Measurements from ENCODE around the gene CEP170B.

The CEP170B gene

DNA sequence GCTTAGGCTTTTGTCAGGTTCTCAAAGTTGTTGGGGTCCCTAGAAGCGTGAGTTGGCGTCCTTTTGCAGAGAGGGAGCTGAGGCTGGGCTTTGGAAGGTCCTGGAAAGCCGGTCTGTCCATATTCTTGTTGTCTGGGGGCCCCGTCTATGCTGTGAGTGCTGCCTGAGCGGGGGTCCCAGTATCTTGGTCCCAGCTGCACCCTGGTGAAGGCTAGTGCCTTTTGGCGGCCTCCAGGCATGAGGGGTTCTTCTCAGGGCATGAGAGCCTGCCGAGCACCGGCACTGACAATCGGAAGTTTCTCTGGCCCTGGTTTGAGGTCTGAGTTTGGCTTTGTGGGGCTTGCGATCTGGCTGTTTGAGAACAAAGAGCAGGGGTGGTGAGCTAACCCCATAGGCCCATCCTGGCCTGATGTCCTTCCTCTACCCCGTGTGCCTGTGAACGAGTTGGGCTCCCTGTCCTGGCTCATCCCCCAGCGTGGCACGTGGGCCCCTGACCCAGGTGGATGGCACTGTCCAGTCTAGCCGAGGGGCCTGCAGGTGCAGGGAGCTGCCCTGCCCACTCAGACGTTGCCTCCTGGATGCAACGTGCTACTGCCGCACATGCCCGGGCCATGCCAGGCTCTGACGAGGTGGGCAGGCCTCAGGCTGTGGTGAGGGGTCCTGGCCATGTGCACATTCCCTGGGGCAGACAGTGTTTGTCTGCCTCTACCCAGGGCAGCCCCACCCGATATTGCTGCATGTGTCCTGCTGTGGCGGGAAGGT, 3.9 kb downstream of the CEP170B start:
- Histone ChIP-seq H3K27me3 (ENCODE audit: control insufficient read depth, insufficient read depth, low read length) (peaks cover 5% of the 10 kb centered on the region; the same call in 1 of the 2 replicates), H3K36me3 (ENCODE audit: control insufficient read depth, insufficient read depth, low read length) (no peaks in the 10 kb centered on the region), H3K9me3 (ENCODE audit: control insufficient read depth, insufficient read depth, low read length) (no peaks in the 10 kb centered on the region), H3K27ac (ENCODE audit: low read depth, low read length) (no peak overlapping the region), H3K9ac (ENCODE audit: low read depth, low read length) (no peak overlapping the region), H3K4me3 (ENCODE audit: low read depth, low read length) (no peak overlapping the region), H3K4me1 (ENCODE audit: control insufficient read depth, insufficient read depth, low read length) (peaks cover 6% of the 10 kb centered on the region; the same call in 1 of the 2 replicates)

DNA sequence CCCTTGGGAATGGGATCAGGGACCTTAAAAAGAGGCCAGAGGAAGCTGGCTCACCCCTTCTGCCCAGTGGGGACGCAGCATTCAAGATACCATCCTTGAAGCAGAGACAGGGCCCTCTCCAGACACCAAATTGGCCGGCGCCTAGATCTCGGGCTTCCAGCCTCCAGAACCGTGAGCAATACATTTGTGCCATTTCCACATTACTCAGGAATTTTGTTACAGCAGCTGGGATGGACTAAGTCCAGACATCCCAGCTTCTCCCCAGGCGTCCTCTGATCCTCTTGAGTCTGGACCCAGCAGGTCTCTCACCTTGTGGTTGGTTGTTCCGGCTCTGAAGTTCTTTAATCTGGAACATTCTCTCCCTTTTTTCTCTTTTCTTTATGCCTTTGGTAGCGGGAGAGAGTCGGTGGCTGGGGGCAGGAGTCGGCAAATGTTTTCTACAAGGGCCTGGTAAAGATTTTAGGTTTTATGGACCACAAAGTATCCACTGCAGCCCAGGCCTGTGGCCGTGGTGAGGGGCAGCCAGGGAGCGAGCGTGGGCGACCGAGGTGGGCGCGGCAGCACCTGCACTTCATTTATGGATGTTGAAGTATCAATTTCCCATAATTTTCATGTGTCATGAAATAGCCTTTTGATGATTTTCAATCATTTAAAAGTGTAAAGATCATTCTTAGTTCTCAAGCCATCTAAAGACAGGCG, 4.8 kb downstream of the CEP170B start:
- peaks cover 6% of the 10 kb centered on the region; the same call in 1 of the 2 replicates for H3K4me1 ChIP-seq (ENCODE audit: control insufficient read depth, insufficient read depth, low read length)
- H3K27ac ChIP-seq (ENCODE audit: low read depth, low read length): no peak overlapping the region
- H3K4me3 ChIP-seq (ENCODE audit: low read depth, low read length): no peak overlapping the region
- H3K9ac ChIP-seq (ENCODE audit: low read depth, low read length): no peak overlapping the region
- H3K9me3 ChIP-seq (ENCODE audit: control insufficient read depth, insufficient read depth, low read length): no peaks in the 10 kb centered on the region
- H3K27me3 ChIP-seq (ENCODE audit: control insufficient read depth, insufficient read depth, low read length): peaks cover 5% of the 10 kb centered on the region; the same call in 1 of the 2 replicates
- no peaks in the 10 kb centered on the region for H3K36me3 ChIP-seq (ENCODE audit: control insufficient read depth, insufficient read depth, low read length)

DNA sequence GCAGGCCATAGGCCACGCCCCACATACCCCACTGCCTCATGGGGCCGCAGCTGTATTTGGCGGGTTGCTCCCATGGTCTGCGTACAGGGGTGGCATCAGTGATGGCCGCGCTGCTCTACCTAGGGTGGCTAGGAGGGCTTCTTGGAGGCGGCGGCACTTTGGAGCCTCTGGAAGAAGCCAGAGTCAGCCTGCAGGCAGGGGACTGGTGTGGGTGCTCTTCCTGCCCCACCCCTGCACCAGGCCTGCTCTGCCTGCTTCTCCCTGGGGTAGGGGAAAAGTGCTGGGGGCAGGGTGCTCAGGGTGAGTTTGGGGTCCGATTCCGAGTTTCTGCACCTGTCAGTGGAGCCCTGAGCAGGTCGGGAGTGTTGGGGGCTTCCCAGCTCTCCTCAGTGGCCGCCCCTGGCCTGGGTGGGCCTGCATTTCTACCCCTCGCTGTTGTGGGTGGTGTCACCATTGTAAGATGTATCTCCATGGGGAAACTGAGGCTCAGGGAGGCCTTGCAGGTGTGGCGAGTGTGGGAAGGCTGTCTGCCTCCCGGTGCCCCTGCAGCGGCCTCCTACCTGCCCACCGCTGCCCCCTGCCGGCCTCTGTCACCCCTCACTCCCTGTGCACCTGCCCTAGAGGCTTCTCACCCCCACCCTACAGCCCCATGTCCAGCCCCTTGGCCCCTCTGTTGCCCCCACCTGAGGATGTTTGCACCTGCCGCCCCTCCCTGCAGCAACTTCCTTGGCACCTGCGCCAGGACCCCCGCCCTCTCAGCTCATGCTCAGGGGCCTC, 5.5 kb downstream of the CEP170B start:
- no peak overlapping the region for H3K4me3 ChIP-seq (ENCODE audit: low read depth, low read length)
- H3K4me1 ChIP-seq (ENCODE audit: control insufficient read depth, insufficient read depth, low read length): peaks cover 6% of the 10 kb centered on the region; the same call in 1 of the 2 replicates
- no peaks in the 10 kb centered on the region for H3K36me3 ChIP-seq (ENCODE audit: control insufficient read depth, insufficient read depth, low read length)
- no peaks in the 10 kb centered on the region for H3K9me3 ChIP-seq (ENCODE audit: control insufficient read depth, insufficient read depth, low read length)
- peaks cover 5% of the 10 kb centered on the region; the same call in 1 of the 2 replicates for H3K27me3 ChIP-seq (ENCODE audit: control insufficient read depth, insufficient read depth, low read length)
- no peak overlapping the region for H3K9ac ChIP-seq (ENCODE audit: low read depth, low read length)
- H3K27ac ChIP-seq (ENCODE audit: low read depth, low read length): no peak overlapping the region

DNA sequence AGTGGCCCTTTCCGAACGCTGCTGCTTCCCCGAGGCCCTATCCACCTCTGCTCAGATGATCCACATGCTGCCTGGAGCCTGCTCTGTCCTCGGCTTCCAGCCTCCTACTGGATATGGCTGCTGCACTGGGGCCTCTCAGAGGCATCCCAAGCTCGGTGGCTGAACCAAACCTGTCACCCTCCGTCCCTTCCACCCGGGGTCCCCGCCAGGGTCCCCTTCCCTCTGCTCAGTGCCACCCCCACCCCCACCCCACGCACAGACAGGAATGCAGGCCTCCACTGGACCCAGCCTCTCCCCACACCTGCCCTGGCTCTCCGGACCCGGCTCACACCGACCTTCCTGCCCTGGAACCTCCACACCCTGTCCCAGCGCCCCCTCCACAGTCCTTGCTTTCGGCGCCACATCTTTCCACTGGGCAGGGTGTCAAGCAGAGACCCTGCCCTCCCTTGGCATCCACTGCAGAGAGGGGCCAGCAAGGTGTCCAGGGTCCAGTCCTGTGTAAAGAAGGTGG, 6.1 kb downstream of the CEP170B start:
- H3K9me3 ChIP-seq (ENCODE audit: control insufficient read depth, insufficient read depth, low read length): no peaks in the 10 kb centered on the region
- H3K9ac ChIP-seq (ENCODE audit: low read depth, low read length): no peak overlapping the region
- H3K36me3 ChIP-seq (ENCODE audit: control insufficient read depth, insufficient read depth, low read length): no peaks in the 10 kb centered on the region
- H3K4me1 ChIP-seq (ENCODE audit: control insufficient read depth, insufficient read depth, low read length): peaks cover 6% of the 10 kb centered on the region; the same call in 1 of the 2 replicates
- H3K27ac ChIP-seq (ENCODE audit: low read depth, low read length): no peak overlapping the region
- no peak overlapping the region for H3K4me3 ChIP-seq (ENCODE audit: low read depth, low read length)
- peaks cover 5% of the 10 kb centered on the region; the same call in 1 of the 2 replicates for H3K27me3 ChIP-seq (ENCODE audit: control insufficient read depth, insufficient read depth, low read length)

DNA sequence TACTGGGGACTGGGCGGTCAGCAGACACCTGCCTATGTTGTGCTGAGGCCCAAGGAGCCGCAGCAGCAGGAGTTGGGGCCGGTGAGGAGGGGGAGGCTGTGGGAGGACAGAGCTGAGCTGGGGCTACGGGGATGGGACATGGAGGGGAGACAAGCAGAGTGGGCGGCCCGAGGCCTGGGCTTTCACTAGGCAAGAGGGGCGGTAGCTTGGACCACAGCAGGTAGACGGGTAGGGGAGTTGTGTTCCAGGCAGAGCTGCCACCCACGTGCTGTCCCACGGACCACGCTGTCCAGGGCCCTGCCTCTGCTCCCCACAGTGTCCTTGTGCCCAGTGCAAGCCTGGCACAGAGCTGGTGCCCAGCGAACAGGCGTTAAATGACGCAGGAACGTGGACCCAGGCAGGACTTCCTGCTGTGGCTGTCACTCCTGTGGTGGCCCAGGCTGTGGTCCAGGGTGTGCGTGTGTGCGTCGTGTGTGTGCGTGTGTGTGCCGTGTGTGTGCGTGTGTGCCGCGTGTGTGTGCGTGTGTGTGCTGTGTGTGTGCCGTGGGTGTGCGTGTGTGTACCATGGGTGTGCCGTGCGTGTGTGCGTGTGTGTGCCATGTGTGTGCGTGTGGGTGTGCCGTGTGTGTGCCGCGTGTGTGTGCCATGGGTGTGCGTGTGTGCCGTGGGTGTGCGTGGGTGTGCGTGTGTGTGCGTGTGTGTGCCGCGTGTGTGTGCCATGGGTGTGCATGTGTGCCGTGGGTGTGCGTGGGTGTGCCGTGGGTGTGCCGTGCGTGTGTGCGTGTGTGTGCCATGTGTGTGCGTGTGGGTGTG, 6.8 kb downstream of the CEP170B start:
- H3K27ac ChIP-seq (ENCODE audit: low read depth, low read length): no peak overlapping the region
- no peaks in the 10 kb centered on the region for H3K36me3 ChIP-seq (ENCODE audit: control insufficient read depth, insufficient read depth, low read length)
- no peaks in the 10 kb centered on the region for H3K27me3 ChIP-seq (ENCODE audit: control insufficient read depth, insufficient read depth, low read length)
- H3K9ac ChIP-seq (ENCODE audit: low read depth, low read length): no peak overlapping the region
- no peaks in the 10 kb centered on the region for H3K9me3 ChIP-seq (ENCODE audit: control insufficient read depth, insufficient read depth, low read length)
- H3K4me1 ChIP-seq (ENCODE audit: control insufficient read depth, insufficient read depth, low read length): no peaks in the 10 kb centered on the region; the same call in 1 of the 2 replicates
- H3K4me3 ChIP-seq (ENCODE audit: low read depth, low read length): no peak overlapping the region

DNA sequence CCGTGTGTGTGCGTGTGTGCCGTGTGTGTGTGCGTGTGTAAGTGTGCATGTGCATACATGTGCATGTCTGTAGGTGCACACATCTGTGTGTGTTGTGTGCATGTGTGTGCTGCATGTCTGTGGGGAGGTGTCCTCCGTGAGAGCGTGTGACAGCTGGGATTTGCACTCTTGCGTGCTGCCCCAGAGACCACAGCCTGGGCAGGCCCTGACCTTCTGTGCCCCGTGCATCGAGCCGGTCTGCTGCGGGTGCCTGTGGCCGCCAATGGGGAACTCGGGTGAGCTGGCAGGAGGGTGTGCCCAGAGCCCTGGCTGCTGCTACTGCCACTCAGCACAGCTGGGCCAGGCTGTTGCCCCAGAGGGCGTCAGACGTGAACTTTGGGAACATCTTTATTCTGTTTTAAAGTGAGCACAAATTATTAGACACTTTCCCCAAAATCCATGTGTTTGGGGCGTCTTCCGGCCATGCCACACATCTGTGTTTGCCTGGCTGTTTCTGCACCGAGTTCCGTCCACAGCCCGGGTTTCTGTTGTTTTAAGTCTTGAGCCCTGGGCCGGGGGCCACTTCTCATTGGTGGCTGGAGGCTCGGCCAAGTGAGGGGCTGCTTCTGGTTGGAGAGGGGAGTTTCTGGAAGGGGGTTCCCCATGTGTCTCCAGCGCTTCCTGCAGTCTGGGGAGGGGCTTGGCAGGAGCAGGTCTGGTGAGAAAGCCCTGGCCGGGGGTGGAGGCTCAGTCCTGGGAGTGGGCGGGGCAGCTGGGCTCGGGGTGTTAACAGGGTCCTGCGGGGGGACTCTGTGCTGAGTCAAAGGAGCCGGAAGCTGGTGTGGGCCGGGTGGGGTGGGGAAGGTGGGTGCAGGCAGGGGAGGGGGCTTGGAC, 7.6 kb downstream of the CEP170B start:
- H3K9ac ChIP-seq (ENCODE audit: low read depth, low read length): no peak overlapping the region
- no peaks in the 10 kb centered on the region; the same call in 1 of the 2 replicates for H3K4me1 ChIP-seq (ENCODE audit: control insufficient read depth, insufficient read depth, low read length)
- H3K9me3 ChIP-seq (ENCODE audit: control insufficient read depth, insufficient read depth, low read length): no peaks in the 10 kb centered on the region
- H3K36me3 ChIP-seq (ENCODE audit: control insufficient read depth, insufficient read depth, low read length): no peaks in the 10 kb centered on the region
- H3K27me3 ChIP-seq (ENCODE audit: control insufficient read depth, insufficient read depth, low read length): no peaks in the 10 kb centered on the region
- peak overlapping the region; percentile 10 for H3K27ac ChIP-seq (ENCODE audit: low read depth, low read length)
- no peak overlapping the region for H3K4me3 ChIP-seq (ENCODE audit: low read depth, low read length)

DNA sequence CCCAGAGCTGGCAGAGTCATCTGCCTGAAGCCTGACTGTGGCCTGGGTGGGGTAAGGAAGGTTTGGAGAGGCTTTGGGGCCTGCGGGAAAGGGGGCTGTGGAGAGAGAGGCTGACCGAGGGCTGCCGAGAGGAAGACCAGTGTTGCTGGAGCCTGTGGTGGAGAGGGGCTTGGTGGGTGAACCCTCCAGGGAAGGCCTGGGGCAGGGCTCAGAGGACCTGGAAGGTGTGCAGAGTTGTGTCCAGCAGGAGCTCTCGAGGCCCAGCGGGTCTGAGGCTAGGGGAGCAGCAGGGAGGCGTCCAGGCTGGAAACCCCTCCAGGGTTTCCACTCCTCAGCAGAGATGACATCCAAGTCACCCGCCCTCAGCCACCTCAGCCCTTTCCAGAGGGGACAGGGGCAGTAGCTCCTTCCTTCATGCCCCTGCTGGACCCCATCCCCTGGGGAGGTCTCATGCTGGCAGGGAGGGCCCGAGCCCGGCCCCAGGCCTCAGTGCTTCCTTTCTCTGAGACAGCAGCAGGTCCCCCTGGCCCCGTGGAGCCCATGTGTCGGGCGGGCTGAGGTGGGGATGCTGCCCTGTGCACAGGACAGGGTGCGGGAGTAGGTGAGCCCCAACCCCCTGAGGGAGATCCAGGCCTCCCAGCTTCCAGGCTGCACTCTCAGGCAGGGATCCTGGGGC, 8.4 kb downstream of the CEP170B start:
- no peaks in the 10 kb centered on the region; the same call in 1 of the 2 replicates for H3K4me1 ChIP-seq (ENCODE audit: control insufficient read depth, insufficient read depth, low read length)
- no peaks in the 10 kb centered on the region; the same call in 1 of the 2 replicates for H3K36me3 ChIP-seq (ENCODE audit: control insufficient read depth, insufficient read depth, low read length)
- H3K4me3 ChIP-seq (ENCODE audit: low read depth, low read length): no peak overlapping the region
- no peaks in the 10 kb centered on the region for H3K27me3 ChIP-seq (ENCODE audit: control insufficient read depth, insufficient read depth, low read length)
- no peak overlapping the region for H3K9ac ChIP-seq (ENCODE audit: low read depth, low read length)
- H3K9me3 ChIP-seq (ENCODE audit: control insufficient read depth, insufficient read depth, low read length): no peaks in the 10 kb centered on the region
- no peak overlapping the region for H3K27ac ChIP-seq (ENCODE audit: low read depth, low read length)

DNA sequence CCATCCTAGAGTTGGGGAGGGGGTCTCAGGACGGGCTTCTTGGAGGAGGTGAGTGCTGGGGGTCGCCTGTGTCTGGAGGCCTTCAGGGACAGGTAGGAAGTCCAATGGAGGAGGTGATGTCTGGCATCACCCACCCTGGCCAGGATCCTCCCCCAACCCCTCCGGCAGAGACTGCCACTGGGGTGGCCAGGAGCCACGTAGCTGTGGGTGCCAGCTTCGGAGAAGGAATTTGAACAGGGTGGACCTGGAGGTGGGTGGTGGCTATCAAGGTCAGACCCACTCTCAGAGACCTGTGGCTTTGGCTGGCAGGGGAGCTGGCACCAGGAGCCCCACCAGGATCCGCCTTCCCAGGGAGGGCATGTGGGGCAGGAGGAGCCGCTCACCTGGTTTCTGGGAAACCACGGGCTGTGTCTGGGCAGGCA, 9.1 kb downstream of the CEP170B start:
- Histone ChIP-seq H3K4me3 (ENCODE audit: low read depth, low read length) (no peak overlapping the region), H3K9me3 (ENCODE audit: control insufficient read depth, insufficient read depth, low read length) (no peaks in the 10 kb centered on the region), H3K36me3 (ENCODE audit: control insufficient read depth, insufficient read depth, low read length) (no peaks in the 10 kb centered on the region; the same call in 1 of the 2 replicates), H3K27me3 (ENCODE audit: control insufficient read depth, insufficient read depth, low read length) (no peaks in the 10 kb centered on the region), H3K4me1 (ENCODE audit: control insufficient read depth, insufficient read depth, low read length) (no peaks in the 10 kb centered on the region; the same call in 1 of the 2 replicates), H3K9ac (ENCODE audit: low read depth, low read length) (no peak overlapping the region), H3K27ac (ENCODE audit: low read depth, low read length) (no peak overlapping the region)
